Esophagus squamous epithelium (tissue), 5 donors: Measurements from ENCODE around the gene COG3. TPM values are rescaled to one million over a fixed set of nuclear protein-coding genes. Genes with fewer than 3 reads are reported as not detected.
"Not testable (repeated sequence)": the region's sequence is repeated elsewhere in the genome, so short reads cannot be mapped to it uniquely, and the experiment has no call there.

Experiments used
- DNase-seq: peaks from one replicate; lab custom pipeline; 2025; lab: John Stamatoyannopoulos, UW
- H3K27ac ChIP-seq, 4 donors: fragments of 200-600 bp; sonication (generic); one replicate each; pipeline ENCODE4 v1.5.1; 2016 to 2019; ENCODE audit warnings: mild to moderate bottlenecking in 1 of 4
- H3K27me3 ChIP-seq, 4 donors: fragments of 200-600 bp; sonication (generic); 1 replicate in 3 of 4; 2 replicates in 1 of 4; pipeline versions ENCODE4 v1.5.1 to v1.6.0; 2017 to 2021; ENCODE audit warnings: antibody characterized with exemption in 1 of 4
- H3K36me3 ChIP-seq, 3 donors: fragments of 200-600 bp; sonication (generic); one replicate each; pipeline ENCODE4 v1.5.1; 2016 to 2019
- H3K4me1 ChIP-seq, 3 donors: fragments of 200-600 bp; sonication (generic); one replicate each; pipeline ENCODE4 v1.5.1; 2017 to 2019
- H3K4me3 ChIP-seq, 4 donors: fragments of 200-600 bp; sonication (generic); 1 replicate in 3 of 4; 2 replicates in 1 of 4; pipeline ENCODE4 v1.5.1; 2016 to 2019; ENCODE audit warnings: mild to moderate bottlenecking in 2 of 4, moderate library complexity in 1 of 4
- H3K9me3 ChIP-seq, 3 donors: fragments of 200-600 bp; sonication (generic); one replicate each; pipeline ENCODE4 v1.5.1; 2016 to 2019
- POLR2A ChIP-seq, 4 donors: fragments of 450-650 bp; IDR thresholded peaks; one replicate each; pipeline ENCODE4 v1.6.1; 2017; ENCODE audit warnings: antibody characterized with exemption in 4 of 4, mild to moderate bottlenecking in 4 of 4, moderate library complexity in 3 of 4
- WGBS, 2 donors: methylation state at CpG; one replicate each; pipeline ENCODE4 v1.1.5; 2018; 5-methylcytosine and 5-hydroxymethylcytosine counted together
- intact Hi-C: fragments of 100-400 bp; cut with DNase I; formaldehyde crosslinking; loops from one replicate; pipeline ENCODE4 v1.15.0; 2022
- total RNA-seq, 4 donors: library from RNA; depleted of rRNA; stranded (reverse); fragments of >200 nt; gene quantifications; one replicate each; pipeline ENCODE4 v1.1.0, GENCODE V29; 2016
- TF ChIP-seq, protein P1 (sequence below), 6 experiments: fragments of 450-650 bp in 4 of 6; fragments of 200-600 bp in 2 of 6; sonication (generic) in 2 of 6; IDR thresholded peaks; one replicate each; pipeline ENCODE4 v1.5.1; 2016 to 2019; ENCODE audit warnings: antibody characterized with exemption in 6 of 6, mild to moderate bottlenecking in 4 of 6, moderate library complexity in 4 of 6
- donor health status: DM: yes; HTN: yes; CAD: no.

COG3 gene
- total RNA-seq, 4 donors from 2014 or later, result 16.5 to 26.3 (median 21.5) TPM

DNA sequence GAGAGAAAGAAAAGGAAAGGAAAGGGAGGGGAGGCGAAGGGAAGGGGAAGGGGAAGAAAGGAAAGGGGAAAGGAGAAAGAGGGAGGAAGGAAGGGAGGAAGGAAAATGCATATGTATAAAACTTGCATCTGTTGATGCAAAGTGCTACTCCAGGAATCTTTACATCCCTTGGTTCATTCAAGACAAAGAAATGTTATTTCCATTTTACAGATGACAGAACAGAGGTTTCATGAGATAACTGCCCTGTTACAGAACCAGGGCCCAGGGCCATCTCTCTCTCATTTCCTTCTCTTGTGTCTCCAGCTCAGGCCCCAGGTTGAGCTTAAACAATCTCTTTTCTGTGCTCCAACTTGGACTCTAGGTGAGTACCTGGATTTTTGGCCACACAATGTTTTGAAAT is 44.8 kb upstream of the COG3 start:
- peaks cover 11 to 25% (median 18%) of the 10 kb centered on the region in 3 donors for H3K4me1 ChIP-seq
- WGBS, 2 donors, result 91 to 92% methylated on average over 1 of the region's 1 CpG
- no peaks in the 10 kb centered on the region for H3K27me3 ChIP-seq
- H3K36me3 ChIP-seq, result no peaks in the 10 kb centered on the region
- TF ChIP-seq, protein P1, sequence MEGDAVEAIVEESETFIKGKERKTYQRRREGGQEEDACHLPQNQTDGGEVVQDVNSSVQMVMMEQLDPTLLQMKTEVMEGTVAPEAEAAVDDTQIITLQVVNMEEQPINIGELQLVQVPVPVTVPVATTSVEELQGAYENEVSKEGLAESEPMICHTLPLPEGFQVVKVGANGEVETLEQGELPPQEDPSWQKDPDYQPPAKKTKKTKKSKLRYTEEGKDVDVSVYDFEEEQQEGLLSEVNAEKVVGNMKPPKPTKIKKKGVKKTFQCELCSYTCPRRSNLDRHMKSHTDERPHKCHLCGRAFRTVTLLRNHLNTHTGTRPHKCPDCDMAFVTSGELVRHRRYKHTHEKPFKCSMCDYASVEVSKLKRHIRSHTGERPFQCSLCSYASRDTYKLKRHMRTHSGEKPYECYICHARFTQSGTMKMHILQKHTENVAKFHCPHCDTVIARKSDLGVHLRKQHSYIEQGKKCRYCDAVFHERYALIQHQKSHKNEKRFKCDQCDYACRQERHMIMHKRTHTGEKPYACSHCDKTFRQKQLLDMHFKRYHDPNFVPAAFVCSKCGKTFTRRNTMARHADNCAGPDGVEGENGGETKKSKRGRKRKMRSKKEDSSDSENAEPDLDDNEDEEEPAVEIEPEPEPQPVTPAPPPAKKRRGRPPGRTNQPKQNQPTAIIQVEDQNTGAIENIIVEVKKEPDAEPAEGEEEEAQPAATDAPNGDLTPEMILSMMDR (IDR thresholded peaks at IDR 0.05), result no peak
- TF ChIP-seq POLR2A (IDR thresholded peaks at IDR 0.05), result no peak
- H3K4me3 ChIP-seq, result no peak overlapping the region
- H3K9me3 ChIP-seq, result no peaks in the 10 kb centered on the region
- DNase-seq, result no peak
- intact Hi-C loops, result no loop called here
- H3K27ac ChIP-seq, result no peak overlapping the region

DNA sequence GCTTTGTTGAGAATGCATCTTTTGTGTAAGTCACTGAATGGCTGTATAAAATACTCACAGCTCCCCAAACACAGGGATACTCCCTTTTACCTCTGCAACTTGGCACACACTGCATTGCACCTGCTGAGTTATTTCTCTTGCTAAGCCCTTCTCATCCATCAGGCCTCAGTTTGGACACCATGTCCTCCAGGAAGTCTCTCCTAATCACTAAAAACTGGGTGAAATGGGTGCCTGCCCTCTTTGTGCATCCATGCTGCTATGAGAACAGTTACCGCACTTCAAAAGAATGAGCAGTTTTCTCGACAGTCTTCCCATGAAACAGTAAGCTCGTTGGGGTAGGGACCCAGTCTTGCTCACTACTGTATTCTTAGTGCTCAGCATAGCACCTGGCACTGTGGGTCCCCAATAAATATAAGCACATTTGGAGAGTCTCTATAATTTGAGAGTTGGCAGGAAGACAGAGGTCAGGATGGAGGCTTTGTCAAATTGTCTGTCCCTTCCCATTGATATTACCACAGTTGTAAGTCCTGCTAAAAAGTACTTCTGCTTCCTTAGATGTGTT is 41.9 kb upstream of the COG3 start:
- WGBS, 2 donors, result 64 to 90% methylated on average over 3 of the region's 3 CpGs
- intact Hi-C loops, result no loop called here
- no peak overlapping the region for H3K27ac ChIP-seq

DNA sequence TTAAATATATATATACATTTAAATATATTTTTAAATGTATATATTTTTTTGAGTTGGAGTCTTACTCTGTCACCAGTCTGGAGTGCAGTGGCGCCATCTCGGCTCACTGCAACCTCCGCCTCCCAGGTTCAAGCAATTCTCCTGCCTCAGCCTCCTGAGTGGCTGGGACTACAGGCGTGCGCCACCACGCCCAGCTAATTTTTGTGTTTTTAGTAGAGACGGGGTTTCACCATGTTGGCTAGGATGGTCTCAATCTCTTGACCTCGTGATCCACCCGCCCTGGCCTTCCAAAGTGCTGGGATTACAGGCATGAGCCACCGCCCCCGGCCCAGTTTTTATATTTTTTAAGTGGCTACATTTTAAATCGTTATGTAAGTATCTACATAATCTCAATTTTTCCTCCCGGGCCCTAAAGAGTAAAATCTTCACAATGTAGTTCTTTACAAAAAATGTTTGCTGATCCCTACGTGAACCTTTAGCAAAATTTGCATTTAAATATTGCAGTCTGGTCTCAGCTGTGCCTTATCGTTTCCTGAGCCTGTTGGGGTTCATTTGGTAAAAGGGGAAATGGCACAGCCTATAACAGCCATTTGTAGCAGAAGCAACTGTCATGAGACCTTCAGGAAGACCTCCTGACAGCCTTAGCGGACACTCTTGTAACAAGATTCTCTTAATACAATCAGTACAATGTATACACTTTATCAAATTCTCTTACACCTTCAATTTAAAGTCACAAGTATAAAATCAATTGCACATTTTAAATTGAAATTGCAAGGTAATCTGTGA is 38.5 kb upstream of the COG3 start:
- H3K27ac ChIP-seq, H3K27me3 ChIP-seq, H3K4me1 ChIP-seq, H3K9me3 ChIP-seq, intact Hi-C loops, H3K4me3 ChIP-seq, H3K36me3 ChIP-seq, DNase-seq: not testable (repeated sequence)
- WGBS, 2 donors, result 83 to 86% methylated on average over 16 of the region's 16 CpGs

More for the DNA sequence above, 41.9 kb upstream of the COG3 start:
- H3K4me3 ChIP-seq, result no peak overlapping the region
- no peaks in the 10 kb centered on the region for H3K4me1 ChIP-seq
- no peaks in the 10 kb centered on the region for H3K9me3 ChIP-seq
- TF ChIP-seq POLR2A (IDR thresholded peaks at IDR 0.05), result no peak
- TF ChIP-seq, protein P1 (IDR thresholded peaks at IDR 0.05), result no peak
- no peaks in the 10 kb centered on the region for H3K36me3 ChIP-seq
- DNase-seq, result no peak
- no peaks in the 10 kb centered on the region for H3K27me3 ChIP-seq

DNA sequence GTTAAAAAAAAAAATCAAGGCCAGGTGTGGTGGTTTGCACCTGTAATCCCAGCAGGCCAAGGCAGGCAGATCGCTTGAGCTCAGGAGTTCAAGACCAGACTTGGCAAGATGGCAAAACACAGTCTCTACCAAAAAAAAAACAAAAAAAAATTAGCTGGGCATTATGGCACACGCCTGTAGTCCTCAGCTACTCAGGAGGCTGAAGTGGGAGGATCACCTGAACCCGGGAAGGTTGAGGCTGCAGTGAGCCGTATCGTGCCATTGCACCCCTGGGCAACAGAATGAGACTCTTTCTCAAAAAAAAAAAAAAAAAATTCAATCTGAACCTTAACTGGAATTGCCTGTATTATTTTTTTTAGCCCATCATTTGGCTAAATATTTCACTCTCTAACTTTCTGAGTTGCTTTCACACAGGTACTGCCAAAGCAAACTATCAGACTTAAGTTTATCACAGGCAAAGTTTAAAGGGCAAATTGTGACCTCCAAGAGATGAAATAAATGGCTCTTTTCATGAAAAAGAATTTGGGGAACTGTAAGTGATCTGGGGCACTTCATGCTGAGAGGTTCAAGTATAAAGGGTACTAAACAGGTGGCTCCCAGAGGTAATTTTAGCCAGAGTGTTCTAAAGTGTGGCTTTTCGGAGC is 31.9 kb upstream of the COG3 start:
- Histone ChIP-seq H3K4me1 (no peaks in the 10 kb centered on the region), H3K9me3 (no peaks in the 10 kb centered on the region), H3K27me3 (no peaks in the 10 kb centered on the region), H3K4me3 (no peak overlapping the region), H3K36me3 (no peaks in the 10 kb centered on the region), H3K27ac (no peak overlapping the region)
- no peak for DNase-seq
- intact Hi-C loops, result no loop called here
- 73 to 78% methylated on average over 6 of the region's 6 CpGs for WGBS, 2 donors
- no peak for TF ChIP-seq POLR2A (IDR thresholded peaks at IDR 0.05)
- TF ChIP-seq, protein P1 (IDR thresholded peaks at IDR 0.05), result no peak

DNA sequence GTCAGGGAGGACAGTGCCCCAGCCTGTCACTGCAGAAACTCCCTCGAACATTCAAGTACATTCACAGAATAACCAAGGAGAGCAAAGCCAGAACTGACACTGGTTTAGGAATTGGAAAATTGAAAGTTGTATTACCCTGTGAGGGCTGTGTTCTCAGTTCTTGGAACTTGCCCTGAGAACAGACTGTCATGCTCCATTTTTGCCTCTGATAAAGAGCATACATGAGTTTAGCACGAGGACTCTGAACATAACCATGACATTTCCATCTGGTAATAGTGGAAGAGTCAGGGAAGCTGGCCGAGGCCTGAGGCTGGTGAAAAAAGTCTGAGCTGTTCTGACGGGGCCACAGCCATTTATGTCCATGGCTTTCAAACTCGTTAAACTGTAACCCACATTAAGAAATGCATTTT is 31.4 kb upstream of the COG3 start:
- 73 to 77% methylated on average over 5 of the region's 5 CpGs for WGBS, 2 donors
- Histone ChIP-seq H3K4me1 (no peaks in the 10 kb centered on the region), H3K27ac (no peak overlapping the region), H3K27me3 (no peaks in the 10 kb centered on the region), H3K36me3 (no peaks in the 10 kb centered on the region), H3K4me3 (no peak overlapping the region), H3K9me3 (no peaks in the 10 kb centered on the region)
- intact Hi-C loops, result no loop called here
- no peak for DNase-seq
- TF ChIP-seq, protein P1 (IDR thresholded peaks at IDR 0.05), result no peak
- no peak for TF ChIP-seq POLR2A (IDR thresholded peaks at IDR 0.05)
